ENCODE data around the gene PLXNA4.

PLXNA4 gene

GRCh38 chr7:132347123-132347522 is 229.1 kb downstream of the PLXNA4 start:
- DNase-seq, result no peak

- DNase-seq, result no peak
These were observed 230.6 kb downstream of the PLXNA4 start for GRCh38 chr7:132345543-132346129.

- DNase-seq, result no peak
These were observed 231.2 kb downstream of the PLXNA4 start for GRCh38 chr7:132345030-132345429.

- DNase-seq, result no peak
These were observed 233.1 kb downstream of the PLXNA4 start for GRCh38 chr7:132343199-132343598.

- no peak for DNase-seq
These were observed 238.7 kb downstream of the PLXNA4 start for GRCh38 chr7:132337450-132338080.

- DNase-seq, result no peak
These were observed 239.5 kb downstream of the PLXNA4 start for GRCh38 chr7:132336797-132337196.

GRCh38 chr7:132333301-132333700 is 243.0 kb downstream of the PLXNA4 start:
- no peak for DNase-seq

- no peak for DNase-seq
These were observed 247.5 kb downstream of the PLXNA4 start for GRCh38 chr7:132328760-132329159.

GRCh38 chr7:132328047-132328620 is 248.1 kb downstream of the PLXNA4 start:
- DNase-seq, result no peak

- no peak for DNase-seq
These were observed 249.2 kb downstream of the PLXNA4 start for GRCh38 chr7:132326878-132327589.

GRCh38 chr7:132322970-132323369 is 253.3 kb downstream of the PLXNA4 start:
- DNase-seq, result no peak

GRCh38 chr7:132321387-132321786 is 254.9 kb downstream of the PLXNA4 start:
- DNase-seq, result no peak

- DNase-seq, result no peak
These were observed 256.8 kb downstream of the PLXNA4 start for GRCh38 chr7:132319481-132319880.

GRCh38 chr7:132318352-132319318 is 257.6 kb downstream of the PLXNA4 start:
- DNase-seq, result peak; percentile 37 to 57

- no peak for DNase-seq
These were observed 258.4 kb downstream of the PLXNA4 start for GRCh38 chr7:132317701-132318351.

GRCh38 chr7:132312531-132313055 is 263.7 kb downstream of the PLXNA4 start:
- DNase-seq, result no peak

GRCh38 chr7:132311733-132312132 is 264.5 kb downstream of the PLXNA4 start:
- DNase-seq, result no peak

- DNase-seq, result no peak
These were observed 267.0 kb downstream of the PLXNA4 start for GRCh38 chr7:132309102-132309805.

- DNase-seq, result no peak
These were observed 268.8 kb downstream of the PLXNA4 start for GRCh38 chr7:132307465-132307864.

GRCh38 chr7:132300599-132301277 is 275.5 kb downstream of the PLXNA4 start:
- no peak for DNase-seq

GRCh38 chr7:132298790-132299189 is 277.5 kb downstream of the PLXNA4 start:
- DNase-seq, result no peak

Data from bone marrow (tissue), 2 donors.